Parathyroid adenoma (tissue), 2 donors: ENCODE results near the gene CABCOCO1.
"Not testable (repeated sequence)": the region's sequence is repeated elsewhere in the genome, so short reads cannot be mapped to it uniquely, and the experiment has no call there.

ENCODE experiments used
- H2AFZ ChIP-seq: fragments of 300-600 bp; sonication (generic); one replicate; pipeline ENCODE4 v1.7.0; 2017; ENCODE audit warnings: antibody characterized with exemption, mild to moderate bottlenecking
- H3K27ac ChIP-seq: fragments of 300-600 bp; sonication (generic); one replicate; pipeline ENCODE4 v1.7.0; 2017
- H3K27me3 ChIP-seq: fragments of 300-600 bp; sonication (generic); one replicate; pipeline ENCODE4 v1.7.0; 2017; ENCODE audit warnings: low read length; ENCODE audit not compliant: control insufficient read depth, insufficient read depth
- H3K36me3 ChIP-seq: fragments of 300-600 bp; sonication (generic); one replicate; pipeline ENCODE4 v1.7.0; 2017; ENCODE audit warnings: low read length; ENCODE audit not compliant: control insufficient read depth, insufficient read depth
- H3K4me1 ChIP-seq: fragments of 300-600 bp; sonication (generic); one replicate; pipeline ENCODE4 v1.7.0; 2017; ENCODE audit warnings: control low read depth
- H3K4me2 ChIP-seq: fragments of 300-600 bp; sonication (generic); one replicate; pipeline ENCODE4 v1.7.0; 2017; ENCODE audit warnings: low read length
- H3K4me3 ChIP-seq: fragments of 300-600 bp; sonication (generic); one replicate; pipeline ENCODE4 v1.7.0; 2017; ENCODE audit warnings: low read depth, low read length
- H3K79me2 ChIP-seq: fragments of 300-600 bp; sonication (generic); one replicate; pipeline ENCODE4 v1.7.0; 2017; ENCODE audit warnings: control low read depth
- H3K9ac ChIP-seq: fragments of 300-600 bp; sonication (generic); one replicate; pipeline ENCODE4 v1.7.0; 2017; ENCODE audit warnings: mild to moderate bottlenecking
- H3K9me3 ChIP-seq: fragments of 300-600 bp; sonication (generic); one replicate; pipeline ENCODE4 v1.7.0; 2017; ENCODE audit warnings: low read length; ENCODE audit not compliant: control insufficient read depth
- CTCF ChIP-seq: fragments of 300-600 bp; sonication (generic); IDR thresholded peaks from one replicate; pipeline ENCODE4 v1.7.0; 2017; ENCODE audit warnings: antibody characterized with exemption, mild to moderate bottlenecking
- donor health status: primary hyperparathyroidism.

The CABCOCO1 gene

GRCh38 chr10:61719906-61720305 lies 57.2 kb downstream of the CABCOCO1 start:
- H3K4me1 ChIP-seq: no peaks in the 10 kb centered on the region
- H3K4me2 ChIP-seq: no peak overlapping the region
- H3K79me2 ChIP-seq: no peaks in the 10 kb centered on the region
- H3K4me3 ChIP-seq: no peak overlapping the region
- no peak overlapping the region for H2AFZ ChIP-seq
- H3K27ac ChIP-seq: no peak overlapping the region
- H3K36me3 ChIP-seq: no peaks in the 10 kb centered on the region
- no peaks in the 10 kb centered on the region for H3K9me3 ChIP-seq
- no peak for TF ChIP-seq CTCF
- H3K9ac ChIP-seq: no peak overlapping the region
- H3K27me3 ChIP-seq: no peaks in the 10 kb centered on the region

- H3K27me3 ChIP-seq: no peaks in the 10 kb centered on the region
- no peaks in the 10 kb centered on the region for H3K36me3 ChIP-seq
- no peaks in the 10 kb centered on the region for H3K79me2 ChIP-seq
- no peaks in the 10 kb centered on the region for H3K4me1 ChIP-seq
- no peak for TF ChIP-seq CTCF
- H3K9me3 ChIP-seq: no peaks in the 10 kb centered on the region
- H3K4me2 ChIP-seq: no peak overlapping the region
- no peak overlapping the region for H2AFZ ChIP-seq
- H3K27ac ChIP-seq: no peak overlapping the region
- no peak overlapping the region for H3K4me3 ChIP-seq
- no peak overlapping the region for H3K9ac ChIP-seq
These were observed 58.7 kb downstream of the CABCOCO1 start for GRCh38 chr10:61721431-61721830.

DNA sequence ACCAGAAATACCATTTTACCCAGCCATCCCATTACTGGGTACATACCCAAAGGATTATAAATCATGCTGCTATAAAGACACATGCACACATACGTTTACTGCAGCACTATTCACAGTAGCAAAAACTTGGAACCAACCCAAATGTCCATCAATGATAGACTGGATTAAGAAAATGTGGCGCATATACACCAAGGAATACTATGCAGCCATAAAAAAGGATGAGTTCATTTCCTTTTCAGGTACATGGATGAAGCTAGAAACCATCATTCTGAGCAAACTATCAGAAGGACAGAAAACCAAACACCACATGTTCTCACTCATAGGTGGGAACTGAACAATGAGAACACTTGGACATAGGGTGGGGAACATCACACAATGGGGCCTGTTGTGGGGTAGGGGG lies 62.5 kb downstream of the CABCOCO1 start:
- H3K79me2 ChIP-seq, H3K27ac ChIP-seq, H2AFZ ChIP-seq, H3K27me3 ChIP-seq, H3K4me3 ChIP-seq, H3K4me2 ChIP-seq, H3K36me3 ChIP-seq, H3K4me1 ChIP-seq, H3K9me3 ChIP-seq, H3K9ac ChIP-seq: not testable (repeated sequence)

- Histone ChIP-seq H3K4me1 (no peaks in the 10 kb centered on the region), H3K36me3 (no peaks in the 10 kb centered on the region), H3K9me3 (no peaks in the 10 kb centered on the region), H3K4me3 (no peak overlapping the region), H2AFZ (no peak overlapping the region), H3K4me2 (no peak overlapping the region), H3K27me3 (peaks cover 3% of the 10 kb centered on the region), H3K27ac (no peak overlapping the region), H3K79me2 (no peaks in the 10 kb centered on the region), H3K9ac (no peak overlapping the region)
- TF ChIP-seq CTCF: no peak
These were observed 66.9 kb downstream of the CABCOCO1 start for GRCh38 chr10:61729596-61729995.

DNA sequence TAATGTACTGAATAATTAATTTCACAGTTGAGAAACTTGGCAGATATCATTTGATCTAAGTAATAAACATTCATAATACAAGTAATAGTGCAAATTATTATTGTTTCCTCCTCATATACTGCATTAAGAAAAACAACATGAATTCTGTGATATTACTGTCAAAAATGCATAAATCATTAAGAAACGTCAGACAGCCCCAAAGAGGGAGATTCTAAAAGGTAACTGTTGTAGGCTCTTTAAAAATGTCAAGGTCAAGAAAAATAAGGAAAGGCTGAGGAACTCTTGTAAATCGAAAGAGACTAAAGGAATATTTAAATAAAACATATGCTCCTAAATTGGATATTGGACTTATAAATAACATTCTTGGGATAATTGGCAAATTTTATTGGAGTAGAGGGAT lies 67.9 kb downstream of the CABCOCO1 start:
- Histone ChIP-seq H3K4me1 (no peaks in the 10 kb centered on the region), H3K4me2 (no peak overlapping the region), H3K9ac (no peak overlapping the region), H2AFZ (no peak overlapping the region), H3K4me3 (no peak overlapping the region), H3K9me3 (no peaks in the 10 kb centered on the region), H3K27ac (no peak overlapping the region), H3K36me3 (no peaks in the 10 kb centered on the region), H3K27me3 (peaks cover 3% of the 10 kb centered on the region), H3K79me2 (no peaks in the 10 kb centered on the region)
- no peak for TF ChIP-seq CTCF
